ENCODE results near the gene NES.

Gene NES

GRCh38 chr1:156673387-156674121 lies 3.7 kb downstream of the NES start:
- Histone ChIP-seq H3K9me3 (replicated peaks; ENCODE audit: insufficient read depth, low read length) (no peaks in the 10 kb centered on the region), H3K27ac (ENCODE audit: low read length) (no peak overlapping the region), H3K9ac (ENCODE audit: low read length) (no peak overlapping the region), H4K20me1 (ENCODE audit: insufficient read depth, low read length) (no peaks in the 10 kb centered on the region), H3F3A (ENCODE audit: insufficient read depth, low read length) (no peaks in the 10 kb centered on the region), H3K4me2 (ENCODE audit: low read depth, low read length) (no peak overlapping the region), H3K36me3 (replicated peaks; ENCODE audit: insufficient read depth, low read length) (no peaks in the 10 kb centered on the region), H3K79me2 (ENCODE audit: low read length) (no peaks in the 10 kb centered on the region), H3K9me2 (replicated peaks; ENCODE audit: insufficient read depth, low read length) (no peaks in the 10 kb centered on the region), H3K4me1 (ENCODE audit: low read length) (peaks cover 4% of the 10 kb centered on the region; the same call in 1 of the 2 replicates), H2AFZ (ENCODE audit: low read length) (no peak overlapping the region), H3K4me3 (ENCODE audit: low read length) (no peak overlapping the region), H3K27me3 (replicated peaks; ENCODE audit: insufficient read depth, low read length) (peaks cover 87% of the 10 kb centered on the region)
- no peak for DNase-seq
- TF ChIP-seq EZH2phosphoT487 (IDR thresholded peaks at IDR 0.05; ENCODE audit: low read length) (no peak), EZH2 (optimal IDR thresholded peaks at IDR 0.05; ENCODE audit: low read depth, low read length) (no peak), CTCF (IDR thresholded peaks at IDR 0.05; ENCODE audit: low read length) (no peak)

GRCh38 chr1:156671804-156672203 lies 5.4 kb downstream of the NES start:
- TF ChIP-seq EZH2 (optimal IDR thresholded peaks at IDR 0.05; ENCODE audit: low read depth, low read length): no peak
- no peak for TF ChIP-seq EZH2phosphoT487 (IDR thresholded peaks at IDR 0.05; ENCODE audit: low read length)
- no peak for TF ChIP-seq CTCF (IDR thresholded peaks at IDR 0.05; ENCODE audit: low read length)
- Histone ChIP-seq H3K4me2 (ENCODE audit: low read depth, low read length) (no peak overlapping the region), H3K4me3 (ENCODE audit: low read length) (no peak overlapping the region), H3K36me3 (replicated peaks; ENCODE audit: insufficient read depth, low read length) (no peaks in the 10 kb centered on the region), H3K9me2 (replicated peaks; ENCODE audit: insufficient read depth, low read length) (no peaks in the 10 kb centered on the region), H3K9me3 (replicated peaks; ENCODE audit: insufficient read depth, low read length) (no peaks in the 10 kb centered on the region), H3K27ac (ENCODE audit: low read length) (no peak overlapping the region), H3K79me2 (ENCODE audit: low read length) (no peaks in the 10 kb centered on the region), H4K20me1 (ENCODE audit: insufficient read depth, low read length) (no peaks in the 10 kb centered on the region), H3K9ac (ENCODE audit: low read length) (no peak overlapping the region), H3F3A (ENCODE audit: insufficient read depth, low read length) (no peaks in the 10 kb centered on the region), H3K4me1 (ENCODE audit: low read length) (no peaks in the 10 kb centered on the region; the same call in 1 of the 2 replicates), H3K27me3 (replicated peaks; ENCODE audit: insufficient read depth, low read length) (peaks cover 70% of the 10 kb centered on the region), H2AFZ (ENCODE audit: low read length) (no peak overlapping the region)
- no peak for DNase-seq

- Histone ChIP-seq H3K36me3 (replicated peaks; ENCODE audit: insufficient read depth, low read length) (no peaks in the 10 kb centered on the region), H3F3A (ENCODE audit: insufficient read depth, low read length) (no peaks in the 10 kb centered on the region), H3K27me3 (replicated peaks; ENCODE audit: insufficient read depth, low read length) (peaks cover 60% of the 10 kb centered on the region), H3K79me2 (ENCODE audit: low read length) (no peaks in the 10 kb centered on the region), H2AFZ (ENCODE audit: low read length) (no peak overlapping the region), H3K4me3 (ENCODE audit: low read length) (no peak overlapping the region), H4K20me1 (ENCODE audit: insufficient read depth, low read length) (no peaks in the 10 kb centered on the region), H3K4me1 (ENCODE audit: low read length) (no peaks in the 10 kb centered on the region), H3K27ac (ENCODE audit: low read length) (no peak overlapping the region), H3K4me2 (ENCODE audit: low read depth, low read length) (no peak overlapping the region), H3K9ac (ENCODE audit: low read length) (no peak overlapping the region), H3K9me3 (replicated peaks; ENCODE audit: insufficient read depth, low read length) (no peaks in the 10 kb centered on the region), H3K9me2 (replicated peaks; ENCODE audit: insufficient read depth, low read length) (no peaks in the 10 kb centered on the region)
- TF ChIP-seq EZH2phosphoT487 (IDR thresholded peaks at IDR 0.05; ENCODE audit: low read length) (no peak), EZH2 (optimal IDR thresholded peaks at IDR 0.05; ENCODE audit: low read depth, low read length) (no peak), CTCF (IDR thresholded peaks at IDR 0.05; ENCODE audit: low read length) (no peak)
- DNase-seq: no peak
Observed at GRCh38 chr1:156670791-156671190, 6.4 kb downstream of the NES start.

All from MM.1S (cell line).